ENCODE measurements around the gene FHIP2A. TPM values are rescaled to one million over a fixed set of nuclear protein-coding genes. Genes with fewer than 3 reads are reported as not detected.
"Not testable (repeated sequence)": the region's sequence is repeated elsewhere in the genome, so short reads cannot be mapped to it uniquely, and the experiment has no call there.

FHIP2A gene
- total and polyA plus RNA-seq, 12 donors, result 4.8 to 36.6 (median 26.4) TPM

- Histone ChIP-seq H3K4me1 (no peaks in the 10 kb centered on the region), H3K4me3 (no peak overlapping the region), H3K9me3 (no peaks in the 10 kb centered on the region), H3K36me3 (peaks cover 0 to 100% (median 79%) of the 10 kb centered on the region in 9 donors), H3K27me3 (no peaks in the 10 kb centered on the region), H3K27ac (no peak overlapping the region)
- ATAC-seq (no peak), DNase-seq (no peak)
- intact Hi-C loops (cut with DNase I), result no loop called here
- 88 to 95% methylated on average over 8 of the region's 8 CpGs for WGBS, 2 donors
- TF ChIP-seq, protein P1, sequence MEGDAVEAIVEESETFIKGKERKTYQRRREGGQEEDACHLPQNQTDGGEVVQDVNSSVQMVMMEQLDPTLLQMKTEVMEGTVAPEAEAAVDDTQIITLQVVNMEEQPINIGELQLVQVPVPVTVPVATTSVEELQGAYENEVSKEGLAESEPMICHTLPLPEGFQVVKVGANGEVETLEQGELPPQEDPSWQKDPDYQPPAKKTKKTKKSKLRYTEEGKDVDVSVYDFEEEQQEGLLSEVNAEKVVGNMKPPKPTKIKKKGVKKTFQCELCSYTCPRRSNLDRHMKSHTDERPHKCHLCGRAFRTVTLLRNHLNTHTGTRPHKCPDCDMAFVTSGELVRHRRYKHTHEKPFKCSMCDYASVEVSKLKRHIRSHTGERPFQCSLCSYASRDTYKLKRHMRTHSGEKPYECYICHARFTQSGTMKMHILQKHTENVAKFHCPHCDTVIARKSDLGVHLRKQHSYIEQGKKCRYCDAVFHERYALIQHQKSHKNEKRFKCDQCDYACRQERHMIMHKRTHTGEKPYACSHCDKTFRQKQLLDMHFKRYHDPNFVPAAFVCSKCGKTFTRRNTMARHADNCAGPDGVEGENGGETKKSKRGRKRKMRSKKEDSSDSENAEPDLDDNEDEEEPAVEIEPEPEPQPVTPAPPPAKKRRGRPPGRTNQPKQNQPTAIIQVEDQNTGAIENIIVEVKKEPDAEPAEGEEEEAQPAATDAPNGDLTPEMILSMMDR (IDR thresholded peaks at IDR 0.05), result no peak
These were observed 24.6 kb downstream of the FHIP2A start for GRCh38 chr10:114845978-114846693.

DNA sequence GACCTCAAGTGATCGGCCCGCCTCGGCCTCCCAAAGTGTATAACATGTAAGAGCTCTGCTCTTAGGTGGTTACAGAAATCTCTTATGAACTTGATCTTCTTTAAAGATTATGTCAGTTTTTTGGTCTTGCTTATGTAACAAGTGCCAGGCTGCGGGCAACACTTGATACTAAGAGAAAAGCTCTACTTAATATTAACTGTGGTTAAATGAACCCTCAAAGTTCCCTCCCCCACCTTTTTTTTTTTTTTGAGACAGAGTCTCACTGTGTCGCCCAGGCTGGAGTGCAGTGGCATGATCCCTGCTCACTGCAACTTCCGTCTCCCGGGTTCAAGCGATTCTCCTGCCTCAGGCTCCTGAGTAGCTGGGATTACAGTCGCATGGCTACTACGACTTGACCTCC, 25.9 kb downstream of the FHIP2A start:
- H3K9me3 ChIP-seq; intact Hi-C loops (cut with DNase I): not testable (repeated sequence)
- 91 to 94% methylated on average over 10 of the region's 10 CpGs for WGBS, 2 donors

GRCh38 chr10:114849674-114850073, 28.1 kb downstream of the FHIP2A start:
- Histone ChIP-seq H3K9me3 (no peaks in the 10 kb centered on the region), H3K36me3 (peaks cover 0 to 100% (median 71%) of the 10 kb centered on the region in 9 donors), H3K4me3 (no peak overlapping the region), H3K27ac (no peak overlapping the region), H3K27me3 (no peaks in the 10 kb centered on the region), H3K4me1 (no peaks in the 10 kb centered on the region)
- WGBS, 2 donors, result 97 to 99% methylated on average over 4 of the region's 4 CpGs
- ATAC-seq, result no peak
- TF ChIP-seq, protein P1 (IDR thresholded peaks at IDR 0.05), result no peak
- no peak for DNase-seq
- intact Hi-C loops (cut with DNase I), result no loop called here

More for the DNA sequence above, 25.9 kb downstream of the FHIP2A start:
- not testable (repeated sequence) for H3K27me3 ChIP-seq, DNase-seq, H3K27ac ChIP-seq, ATAC-seq, H3K4me3 ChIP-seq, H3K4me1 ChIP-seq
- peaks cover 0 to 100% (median 80%) of the 10 kb centered on the region in 9 donors for H3K36me3 ChIP-seq

- no peaks in the 10 kb centered on the region for H3K9me3 ChIP-seq
- no peak overlapping the region for H3K4me3 ChIP-seq
- no peak overlapping the region for H3K27ac ChIP-seq
- WGBS, 2 donors, result 65 to 74% methylated on average over 2 of the region's 2 CpGs
- no peak for DNase-seq
- ATAC-seq, result no peak
- intact Hi-C loops (cut with DNase I), result no loop called here
- H3K4me1 ChIP-seq, result no peaks in the 10 kb centered on the region
- peaks cover 0 to 100% (median 73%) of the 10 kb centered on the region in 9 donors for H3K36me3 ChIP-seq
- TF ChIP-seq, protein P1 (IDR thresholded peaks at IDR 0.05), result no peak
- no peaks in the 10 kb centered on the region for H3K27me3 ChIP-seq
These were observed 28.5 kb downstream of the FHIP2A start for GRCh38 chr10:114850126-114850525.

- TF ChIP-seq, protein P1 (IDR thresholded peaks at IDR 0.05), result no peak
- no peak overlapping the region for H3K4me3 ChIP-seq
- DNase-seq (no peak), ATAC-seq (no peak)
- no peaks in the 10 kb centered on the region for H3K27me3 ChIP-seq
- H3K36me3 ChIP-seq, result peaks cover 0 to 100% (median 72%) of the 10 kb centered on the region in 9 donors
- 93 to 94% methylated on average over 2 of the region's 2 CpGs for WGBS, 2 donors
- H3K27ac ChIP-seq, result no peak overlapping the region
- H3K9me3 ChIP-seq, result no peaks in the 10 kb centered on the region
- H3K4me1 ChIP-seq, result peaks cover 0 to 9% (median 1%) of the 10 kb centered on the region in 9 donors
- intact Hi-C loops (cut with DNase I), result no loop called here
These were observed 29.8 kb downstream of the FHIP2A start for GRCh38 chr10:114851336-114851735.
